ENCODE data around the gene FBXO9.

FBXO9 gene

DNA sequence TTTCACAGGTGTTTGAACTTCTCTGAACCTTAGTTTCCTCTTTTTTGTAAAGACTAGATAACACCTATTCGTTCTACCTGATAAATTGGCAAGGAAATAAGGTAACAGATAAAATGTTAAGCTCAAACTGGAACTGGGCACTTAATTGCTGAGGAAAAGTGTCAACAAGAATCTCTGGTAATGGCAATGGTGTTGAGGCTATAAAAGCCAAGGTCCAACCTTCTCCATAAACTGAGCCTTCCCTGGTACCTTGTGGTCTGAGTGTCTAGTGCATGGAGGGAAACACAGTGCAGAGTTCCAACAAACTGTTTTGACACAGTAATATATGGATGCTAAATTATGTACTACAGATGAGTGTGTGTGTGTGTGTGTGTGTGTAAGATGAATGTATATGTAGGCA, 36.7 kb upstream of the FBXO9 start:
- no peak for TF ChIP-seq CTCF (IDR thresholded peaks at IDR 0.05)

DNA sequence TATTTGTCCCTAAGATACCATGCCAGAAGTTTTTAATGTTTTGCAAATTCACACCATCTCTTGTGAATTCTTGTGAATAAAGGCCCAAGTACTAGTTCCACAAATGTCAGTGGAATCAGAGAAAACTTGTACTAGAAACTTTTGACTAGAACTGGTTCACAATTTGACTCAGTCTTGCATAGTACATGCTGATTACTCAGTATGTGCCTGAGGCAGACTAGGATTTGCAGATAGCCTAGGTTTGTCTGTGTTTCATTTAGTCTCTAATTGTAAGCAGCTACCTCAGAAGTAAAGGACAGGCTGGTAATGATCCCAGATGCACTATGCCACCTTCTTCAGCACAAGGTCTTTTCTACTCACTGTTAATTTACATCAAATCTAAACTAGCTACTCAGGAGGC, 35.9 kb upstream of the FBXO9 start:
- TF ChIP-seq CTCF (IDR thresholded peaks at IDR 0.05): no peak

DNA sequence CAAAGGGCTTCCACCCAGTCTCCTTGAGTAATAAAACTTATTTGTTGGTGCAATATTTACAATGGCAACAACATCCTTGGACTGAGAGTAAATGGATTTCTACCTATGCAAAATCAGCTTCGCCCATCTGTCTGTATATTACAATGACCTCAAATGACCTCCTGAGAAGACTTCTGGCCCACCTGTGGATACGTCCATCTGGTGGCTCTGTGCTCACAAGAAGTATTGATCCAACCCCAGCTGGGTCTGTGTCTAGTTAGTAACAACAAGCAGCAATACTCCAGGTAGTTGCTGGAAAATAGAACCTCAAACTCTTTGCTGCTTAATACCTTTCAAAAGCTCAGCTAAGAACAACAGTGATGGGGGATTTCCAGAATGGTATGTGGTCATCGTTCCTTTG, 35.4 kb upstream of the FBXO9 start:
- no peak for TF ChIP-seq CTCF (IDR thresholded peaks at IDR 0.05)

- no peak for TF ChIP-seq CTCF (IDR thresholded peaks at IDR 0.05)
These were observed 33.9 kb upstream of the FBXO9 start for GRCh38 chr6:53031281-53031680.

DNA sequence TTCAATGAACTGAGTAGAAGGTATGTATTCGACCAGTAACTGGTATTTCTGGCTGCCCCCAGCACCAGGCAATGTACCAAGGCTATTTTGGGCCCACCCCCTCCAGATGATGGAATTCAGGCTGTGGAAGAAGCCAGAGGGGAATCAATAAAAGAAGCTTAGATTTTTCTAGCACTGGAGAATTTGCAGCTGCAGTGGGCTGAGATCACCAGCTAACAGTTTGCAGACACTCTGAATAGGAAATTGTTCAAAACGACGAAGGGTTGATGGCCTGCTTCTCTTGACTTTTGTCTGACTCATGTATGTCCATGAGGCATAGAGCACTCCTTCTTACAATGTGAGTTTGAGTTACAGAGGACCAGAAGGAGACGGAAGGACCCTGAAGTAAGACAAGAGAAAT, 32.4 kb upstream of the FBXO9 start:
- no peak for TF ChIP-seq CTCF (IDR thresholded peaks at IDR 0.05)

GRCh38 chr6:53033764-53034163, 31.4 kb upstream of the FBXO9 start:
- no peak for TF ChIP-seq CTCF (IDR thresholded peaks at IDR 0.05)

- no peak for TF ChIP-seq CTCF (IDR thresholded peaks at IDR 0.05)
These were observed 29.5 kb upstream of the FBXO9 start for GRCh38 chr6:53035549-53036213.

- no peak for TF ChIP-seq CTCF (IDR thresholded peaks at IDR 0.05)
These were observed 27.1 kb upstream of the FBXO9 start for GRCh38 chr6:53038141-53038540.
